ENCODE results near the gene RBM15B. TPM values are rescaled to one million over a fixed set of nuclear protein-coding genes. Genes with fewer than 3 reads are reported as not detected.

Gene RBM15B
- total RNA-seq, 1 donor from 2014 or later: 33.0 TPM

GRCh38 chr3:51393134-51393495 is 2.0 kb downstream of the RBM15B start:
- no peak for DNase-seq (ENCODE audit: low spot score in 2 of 2)
- Histone ChIP-seq H3K27ac (no peak overlapping the region), H3K36me3 (peaks cover 51 to 58% of the 10 kb centered on the region in 2 donors), H3K4me1 (peaks cover 14 to 39% of the 10 kb centered on the region in 2 donors), H3K27me3 (no peaks in the 10 kb centered on the region), H3K4me3 (peak overlapping the region in 1 of 2 donors; percentile 86), H3K9me3 (no peaks in the 10 kb centered on the region)
- intact Hi-C loops (cut with DNase I): no loop called here
- TF ChIP-seq, protein P1, sequence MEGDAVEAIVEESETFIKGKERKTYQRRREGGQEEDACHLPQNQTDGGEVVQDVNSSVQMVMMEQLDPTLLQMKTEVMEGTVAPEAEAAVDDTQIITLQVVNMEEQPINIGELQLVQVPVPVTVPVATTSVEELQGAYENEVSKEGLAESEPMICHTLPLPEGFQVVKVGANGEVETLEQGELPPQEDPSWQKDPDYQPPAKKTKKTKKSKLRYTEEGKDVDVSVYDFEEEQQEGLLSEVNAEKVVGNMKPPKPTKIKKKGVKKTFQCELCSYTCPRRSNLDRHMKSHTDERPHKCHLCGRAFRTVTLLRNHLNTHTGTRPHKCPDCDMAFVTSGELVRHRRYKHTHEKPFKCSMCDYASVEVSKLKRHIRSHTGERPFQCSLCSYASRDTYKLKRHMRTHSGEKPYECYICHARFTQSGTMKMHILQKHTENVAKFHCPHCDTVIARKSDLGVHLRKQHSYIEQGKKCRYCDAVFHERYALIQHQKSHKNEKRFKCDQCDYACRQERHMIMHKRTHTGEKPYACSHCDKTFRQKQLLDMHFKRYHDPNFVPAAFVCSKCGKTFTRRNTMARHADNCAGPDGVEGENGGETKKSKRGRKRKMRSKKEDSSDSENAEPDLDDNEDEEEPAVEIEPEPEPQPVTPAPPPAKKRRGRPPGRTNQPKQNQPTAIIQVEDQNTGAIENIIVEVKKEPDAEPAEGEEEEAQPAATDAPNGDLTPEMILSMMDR (IDR thresholded peaks at IDR 0.05): no peak

DNA sequence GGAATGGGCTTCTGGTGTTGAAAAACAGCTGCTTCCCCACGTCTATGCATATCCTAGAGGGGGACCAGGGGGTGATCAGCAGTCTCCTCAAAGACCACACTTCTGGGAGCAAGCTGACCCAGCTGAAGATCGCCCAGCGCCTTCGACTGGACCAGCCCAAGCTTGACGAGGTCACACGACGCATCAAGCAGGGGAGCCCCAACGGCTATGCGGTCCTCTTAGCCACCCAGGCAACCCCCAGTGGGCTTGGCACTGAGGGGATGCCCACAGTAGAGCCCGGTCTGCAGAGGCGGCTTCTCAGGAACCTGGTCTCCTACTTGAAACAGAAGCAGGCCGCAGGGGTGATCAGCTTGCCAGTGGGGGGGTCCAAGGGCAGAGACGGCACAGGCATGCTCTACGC is 2.5 kb downstream of the RBM15B start:
- Histone ChIP-seq H3K27me3 (no peaks in the 10 kb centered on the region), H3K9me3 (no peaks in the 10 kb centered on the region), H3K4me1 (peaks cover 14 to 39% of the 10 kb centered on the region in 2 donors), H3K4me3 (peak overlapping the region in 1 of 2 donors; percentile 86), H3K36me3 (peaks cover 49 to 58% of the 10 kb centered on the region in 2 donors), H3K27ac (no peak overlapping the region)
- intact Hi-C loops (cut with DNase I): no loop called here
- TF ChIP-seq, protein P1 (IDR thresholded peaks at IDR 0.05): no peak
- DNase-seq (ENCODE audit: low spot score in 2 of 2): no peak

- TF ChIP-seq, protein P1 (IDR thresholded peaks at IDR 0.05): no peak
- no peak overlapping the region for H3K4me3 ChIP-seq
- no peaks in the 10 kb centered on the region for H3K9me3 ChIP-seq
- H3K27ac ChIP-seq: no peak overlapping the region
- DNase-seq (ENCODE audit: low spot score in 2 of 2): no peak
- H3K27me3 ChIP-seq: no peaks in the 10 kb centered on the region
- H3K4me1 ChIP-seq: peaks cover 14 to 39% of the 10 kb centered on the region in 2 donors
- H3K36me3 ChIP-seq: peaks cover 49 to 61% of the 10 kb centered on the region in 2 donors
- intact Hi-C loops (cut with DNase I): no loop called here
Measured at GRCh38 chr3:51394541-51394940, 3.5 kb downstream of the RBM15B start.

DNA sequence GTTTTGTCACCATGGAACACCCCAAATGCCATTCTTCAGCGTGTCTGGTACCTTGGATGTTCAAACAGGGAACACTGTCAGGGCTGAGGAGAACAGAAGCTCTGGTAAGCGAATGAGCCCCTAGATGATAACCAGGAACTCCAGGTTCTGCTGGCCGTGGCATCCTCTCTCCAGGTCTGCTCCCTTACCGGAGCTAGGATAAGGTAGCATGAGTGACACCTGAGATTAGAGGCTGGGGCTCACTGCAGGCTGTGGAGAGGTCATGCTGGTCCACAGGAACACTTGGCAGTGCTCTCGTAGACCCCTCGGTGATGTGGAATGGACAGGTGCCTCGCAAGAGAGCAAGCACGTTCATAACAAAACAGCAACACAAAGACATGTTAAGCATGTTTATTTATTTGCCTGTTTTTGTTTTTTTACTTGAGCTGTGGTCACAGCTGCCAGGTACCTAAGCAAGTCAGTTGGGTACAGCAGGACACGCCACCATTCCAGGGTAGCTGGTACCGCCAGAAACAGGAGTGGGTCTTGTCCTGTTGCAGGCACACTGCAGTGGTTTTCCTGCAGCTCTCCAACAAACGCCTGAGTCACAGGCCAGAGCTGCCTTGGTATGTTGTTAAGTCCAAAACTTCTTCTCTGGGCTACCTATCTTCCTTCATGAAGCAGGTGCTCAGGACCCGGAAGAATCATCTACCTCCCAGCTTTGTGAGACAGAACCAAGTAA is 4.6 kb downstream of the RBM15B start:
- no peaks in the 10 kb centered on the region for H3K27me3 ChIP-seq
- intact Hi-C loops (cut with DNase I): no loop called here
- no peak overlapping the region for H3K27ac ChIP-seq
- TF ChIP-seq, protein P1 (IDR thresholded peaks at IDR 0.05): no peak
- H3K4me1 ChIP-seq: peaks cover 12 to 31% of the 10 kb centered on the region in 2 donors
- DNase-seq (ENCODE audit: low spot score in 2 of 2): no peak
- H3K36me3 ChIP-seq: peaks cover 51 to 67% of the 10 kb centered on the region in 2 donors
- H3K4me3 ChIP-seq: no peak overlapping the region
- H3K9me3 ChIP-seq: no peaks in the 10 kb centered on the region

DNA sequence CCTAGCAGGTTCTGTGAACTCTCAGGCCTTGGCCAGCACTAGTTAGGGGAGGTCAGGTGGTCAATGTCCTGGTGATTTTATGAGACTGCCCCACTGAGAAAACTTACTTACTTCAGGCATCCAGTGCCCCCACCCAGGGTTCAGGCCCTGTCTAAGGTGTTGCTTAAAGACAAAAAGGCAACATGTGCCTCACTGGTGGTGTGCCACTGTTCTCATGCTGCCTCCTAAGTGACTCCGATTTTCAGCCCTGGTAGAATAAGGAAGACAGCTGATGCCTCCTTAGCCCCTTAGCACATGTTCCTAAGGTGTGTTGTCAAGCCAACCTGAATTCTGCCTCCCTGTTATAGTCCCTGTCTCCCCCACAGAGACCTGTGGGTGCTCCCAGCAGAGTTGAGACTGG is 5.3 kb downstream of the RBM15B start:
- TF ChIP-seq, protein P1 (IDR thresholded peaks at IDR 0.05): no peak
- intact Hi-C loops (cut with DNase I): no loop called here
- Histone ChIP-seq H3K36me3 (peaks cover 51 to 67% of the 10 kb centered on the region in 2 donors), H3K27ac (peak overlapping the region in 1 of 2 donors; percentile 23), H3K4me3 (no peak overlapping the region), H3K27me3 (no peaks in the 10 kb centered on the region), H3K4me1 (peaks cover 11 to 30% of the 10 kb centered on the region in 2 donors), H3K9me3 (no peaks in the 10 kb centered on the region)
- DNase-seq (ENCODE audit: low spot score in 2 of 2): no peak
